Activated CD8-positive, alpha-beta T cell treated with anti-CD3 and anti-CD28 coated beads for 36 hours (primary cell): ENCODE measurements around the gene ESYT1. TPM values are rescaled to one million over a fixed set of nuclear protein-coding genes. Genes with fewer than 3 reads are reported as not detected.

Experiments used
- ATAC-seq: fragments of 200-7000 bp; cut with Tn5 transposase; one replicate; pipeline ENCODE4 v1.10.0; 2021; ENCODE audit warnings: mild to moderate bottlenecking, moderate library complexity
- CTCF ChIA-PET: fragments of 350-600 bp; sonication (Branson Sonifier 250); formaldehyde crosslinking; loops from one replicate; lab custom pipeline; 2021; ENCODE audit warnings: antibody characterized with exemption; lab: Charles Lee
- POLR2A ChIA-PET: fragments of 350-600 bp; sonication (Branson Sonifier 250); formaldehyde crosslinking; loops from one replicate; lab custom pipeline; 2021; ENCODE audit warnings: antibody characterized with exemption; lab: Charles Lee
- DNase-seq: peaks from one replicate; pipeline ENCODE4 v3.0.0-alpha.2; 2020
- H3K27ac Mint-ChIP-seq: one replicate; pipeline ENCODE4 v1.8.0; 2021; ENCODE audit warnings: mild to moderate bottlenecking, mixed read lengths
- H3K27me3 Mint-ChIP-seq: one replicate; pipeline ENCODE4 v1.8.0; 2021; ENCODE audit warnings: mixed read lengths
- H3K36me3 Mint-ChIP-seq: one replicate; pipeline ENCODE4 v1.8.0; 2021; ENCODE audit warnings: low read depth, mixed read lengths
- H3K4me1 Mint-ChIP-seq: one replicate; pipeline ENCODE4 v1.8.0; 2021; ENCODE audit warnings: low read depth, mixed read lengths
- H3K4me3 Mint-ChIP-seq: one replicate; pipeline ENCODE4 v1.8.0; 2021; ENCODE audit warnings: mild to moderate bottlenecking, moderate library complexity, mixed read lengths
- H3K9me3 Mint-ChIP-seq: one replicate; pipeline ENCODE4 v1.8.0; 2021; ENCODE audit warnings: mixed read lengths
- CTCF ChIP-seq: fragments of 200-600 bp; IDR thresholded peaks from one replicate; pipeline ENCODE4 v1.8.0; 2022; ENCODE audit warnings: antibody characterized with exemption, mild to moderate bottlenecking
- intact Hi-C: fragments of 100-400 bp; cut with micrococcal nuclease; formaldehyde crosslinking; loops from one replicate; pipeline ENCODE4 v1.10.0; 2022
- total RNA-seq, 2 experiments: library from RNA; stranded (reverse); gene quantifications; one replicate each; pipeline ENCODE4 v1.2.3, GENCODE V29; 2021

Gene ESYT1
- total RNA-seq, 2 experiments from 2014 or later: 154 to 160 TPM

- intact Hi-C loops: loop anchor here (2.0 to 5.0 kb wide), 4 partner anchors 33 to 103 kb away; partner anchors contain the start of genes MYL6B, RPS26 and SMARCC2
- DNase-seq (peak; percentile 64), ATAC-seq (no peak)
- H3K27ac Mint-ChIP-seq: peak overlapping the region; percentile 100
- H3K4me3 Mint-ChIP-seq: peak overlapping the region; percentile 89
- peaks cover 23% of the 10 kb centered on the region for H3K4me1 Mint-ChIP-seq
- TF ChIP-seq CTCF: peak; percentile 81
- H3K27me3 Mint-ChIP-seq: no peaks in the 10 kb centered on the region
- H3K9me3 Mint-ChIP-seq: no peaks in the 10 kb centered on the region
- H3K36me3 Mint-ChIP-seq: peaks cover 34% of the 10 kb centered on the region
- ChIA-PET POLR2A (interaction anchor here (0.5 to 5.9 kb wide), 15 partner anchors 9 to 369 kb away, joined by 3 to 162 read pairs (median 7); partner anchors contain the start of genes ANKRD52, ESYT1, GLS2 and MYL6), CTCF (interaction anchor here (0.5 to 5.3 kb wide), 28 partner anchors 9 to 395 kb away, joined by 3 to 91 read pairs (median 5); partner anchors contain the start of genes ANKRD52, COQ10A, ESYT1 and MYL6)
Measured at GRCh38 chr12:56119361-56119796, 8.7 kb upstream of the ESYT1 start.

GRCh38 chr12:56120158-56120846 lies 7.8 kb upstream of the ESYT1 start:
- ATAC-seq (no peak), DNase-seq (no peak)
- peaks cover 31% of the 10 kb centered on the region for H3K36me3 Mint-ChIP-seq
- H3K4me3 Mint-ChIP-seq: no peak overlapping the region
- no peak for TF ChIP-seq CTCF
- no peaks in the 10 kb centered on the region for H3K27me3 Mint-ChIP-seq
- ChIA-PET CTCF (interaction anchor here (0.5 to 5.3 kb wide), 23 partner anchors 9 to 396 kb away, joined by 3 to 91 read pairs (median 4); partner anchors contain the start of genes ANKRD52, ESYT1, MYL6 and MYL6B), POLR2A (interaction anchor here (1.1 to 5.9 kb wide), 8 partner anchors 8 to 368 kb away, joined by 4 to 162 read pairs (median 16); partner anchors contain the start of genes ESYT1, GLS2, MYL6 and MYL6B)
- intact Hi-C loops: loop anchor here (10.0 kb wide), 1 partner anchor 134 kb away; the partner anchor contains the start of gene ANKRD52
- no peaks in the 10 kb centered on the region for H3K9me3 Mint-ChIP-seq
- peak overlapping the region; percentile 100 for H3K27ac Mint-ChIP-seq
- peaks cover 22% of the 10 kb centered on the region for H3K4me1 Mint-ChIP-seq

GRCh38 chr12:56121204-56121870 lies 6.7 kb upstream of the ESYT1 start:
- H3K4me1 Mint-ChIP-seq: peaks cover 25% of the 10 kb centered on the region
- intact Hi-C loops: loop anchor here (10.0 kb wide), 1 partner anchor 133 kb away; the partner anchor contains the start of gene ANKRD52
- no peak for TF ChIP-seq CTCF

GRCh38 chr12:56122637-56123036 lies 5.4 kb upstream of the ESYT1 start:
- H3K36me3 Mint-ChIP-seq: peaks cover 14% of the 10 kb centered on the region
- ATAC-seq (no peak), DNase-seq (no peak)
- no peak for TF ChIP-seq CTCF
- H3K9me3 Mint-ChIP-seq: no peaks in the 10 kb centered on the region
- ChIA-PET CTCF (interaction anchor here (2.3 to 9.5 kb wide), 2 partner anchors 67 to 136 kb away, joined by 5 to 110 read pairs; partner anchors contain the start of genes ANKRD52 and SMARCC2), POLR2A (interaction anchor here (0.9 kb wide), 1 partner anchor 12 kb away, joined by 3 read pairs; no protein-coding TSS in a partner anchor)
- H3K4me3 Mint-ChIP-seq: no peak overlapping the region
- intact Hi-C loops: loop anchor here (10.0 kb wide), 1 partner anchor 132 kb away; the partner anchor contains the start of gene ANKRD52
- no peaks in the 10 kb centered on the region for H3K27me3 Mint-ChIP-seq
- peaks cover 38% of the 10 kb centered on the region for H3K4me1 Mint-ChIP-seq
- H3K27ac Mint-ChIP-seq: peak overlapping the region; percentile 4

More at GRCh38 chr12:56121204-56121870, 6.7 kb upstream of the ESYT1 start:
- ATAC-seq: no peak
- DNase-seq: no peak
- no peak overlapping the region for H3K4me3 Mint-ChIP-seq
- H3K27ac Mint-ChIP-seq: no peak overlapping the region
- H3K36me3 Mint-ChIP-seq: peaks cover 27% of the 10 kb centered on the region
- H3K9me3 Mint-ChIP-seq: no peaks in the 10 kb centered on the region
- CTCF ChIA-PET: interaction anchor here (2.1 to 9.5 kb wide), 3 partner anchors 29 to 342 kb away, joined by 5 to 110 read pairs (median 36); partner anchors contain the start of genes MYL6B and SMARCC2
- H3K27me3 Mint-ChIP-seq: no peaks in the 10 kb centered on the region
- POLR2A ChIA-PET: interaction anchor here (0.6 kb wide), 1 partner anchor 81 kb away, joined by 3 read pairs; no protein-coding TSS in a partner anchor
